HepG2 (cell line): ENCODE data around the gene COPA. TPM values are rescaled to one million over a fixed set of nuclear protein-coding genes. Genes with fewer than 3 reads are reported as not detected.

Experiments
- ATAC-seq: fragments of 200-7000 bp; cut with Tn5 transposase; 3 replicates; pipeline ENCODE4 v1.9.1; 2020; ENCODE audit warnings: mild to moderate bottlenecking, moderate library complexity
- BruUV-seq: library from RNA; stranded (reverse); fragments of 400-500 nt; replicated peaks from 2 replicates; lab custom pipeline; 2021; lab: Mats Ljungman, UMichigan
- CTCF ChIA-PET: fragments of 300-600 bp; formaldehyde crosslinking; extraction: SDS; loops from one replicate; lab custom pipeline; 2021; ENCODE audit warnings: low total read pairs, inconsistent platforms, low intra/inter-chr PET ratio; lab: Yijun Ruan, JAX
- POLR2A ChIA-PET: fragments of 350-600 bp; sonication (Branson Sonifier 250); formaldehyde crosslinking; loops from one replicate; lab custom pipeline; 2020; ENCODE audit warnings: antibody characterized with exemption, inconsistent platforms; lab: Yijun Ruan, JAX
- DNase-seq: peaks from one replicate; pipeline ENCODE4 v3.0.0-alpha.2; 2015; ENCODE audit warnings: low spot score
- FAIRE-seq: peaks from 3 replicates; lab custom pipeline; 2011; peaks lifted over from hg19 to GRCh38; lab: Jason Lieb, UNC
- H2AFZ ChIP-seq: one replicate; pipeline ENCODE4 v1.6.1; 2011; ENCODE audit warnings: low read length, inconsistent platforms
- H3K27ac ChIP-seq: fragments of 300-600 bp; 3 replicates; pipeline ENCODE4 v1.8.0; 2011; ENCODE audit warnings: mixed run types, mild to moderate bottlenecking, mixed read lengths, low read length, inconsistent platforms; ENCODE audit not compliant: insufficient read depth; ENCODE audit errors: extremely low read length
- H3K27me3 ChIP-seq, 2 experiments: fragments of 200-600 bp in 1 of 2; 2 replicates in 1 of 2; 3 replicates in 1 of 2; pipeline versions ENCODE4 v1.6.0 to v1.8.0; 2011; ENCODE audit warnings: low read length in 2 of 2, mild to moderate bottlenecking in 2 of 2, moderate library complexity in 2 of 2, inconsistent platforms in 1 of 2; ENCODE audit not compliant: insufficient read depth in 2 of 2, control insufficient read depth in 1 of 2
- H3K36me3 ChIP-seq, 2 experiments: fragments of 200-600 bp in 1 of 2; replicated peaks in 1 of 2; 2 replicates in 1 of 2; 3 replicates in 1 of 2; pipeline versions ENCODE4 v1.5.1 to v1.8.0; 2011; ENCODE audit warnings: low read length in 2 of 2, inconsistent platforms in 1 of 2; ENCODE audit not compliant: insufficient read depth in 2 of 2, control insufficient read depth in 1 of 2
- H3K4me1 ChIP-seq: 2 replicates; pipeline ENCODE4 v1.5.1; 2012; ENCODE audit warnings: low read length, inconsistent platforms; ENCODE audit not compliant: insufficient read depth
- H3K4me2 ChIP-seq: 2 replicates; pipeline ENCODE4 v1.6.0; 2011; ENCODE audit warnings: low read depth, low read length, inconsistent platforms
- H3K4me3 ChIP-seq, 3 experiments: fragments of 200-600 bp in 1 of 3; sonication (generic), shearing (Covaris generic) in 1 of 3; replicated peaks in 1 of 3; 2 replicates each; pipeline ENCODE4 v1.5.1; 2011 to 2016; ENCODE audit warnings: low read length in 3 of 3, inconsistent platforms in 2 of 3, low read depth in 2 of 3, mild to moderate bottlenecking in 2 of 3, control low read depth in 1 of 3, mixed read lengths in 1 of 3; ENCODE audit not compliant: insufficient read depth in 1 of 3
- H3K79me2 ChIP-seq: one replicate; pipeline ENCODE4 v1.6.1; 2011; ENCODE audit warnings: low read length, inconsistent platforms; ENCODE audit not compliant: insufficient read depth
- H3K9ac ChIP-seq: 2 replicates; pipeline ENCODE4 v1.6.0; 2011; ENCODE audit warnings: mild to moderate bottlenecking, low read depth, low read length, inconsistent platforms; ENCODE audit not compliant: insufficient read depth
- H3K9me3 ChIP-seq: 2 replicates; pipeline ENCODE4 v1.5.1; 2012; ENCODE audit warnings: mild to moderate bottlenecking, low read length
- H4K20me1 ChIP-seq: 2 replicates; pipeline ENCODE4 v1.6.0; 2011; ENCODE audit warnings: inconsistent platforms, mild to moderate bottlenecking, low read length, moderate library complexity; ENCODE audit not compliant: insufficient read depth
- BRCA1 ChIP-seq: sonication (generic); formaldehyde crosslinking; IDR thresholded peaks from 2 replicates; pipeline ENCODE4 v1.4.0; 2020; ENCODE audit warnings: missing genetic modification reagents
- DNMT1 ChIP-seq: sonication (generic); formaldehyde crosslinking; IDR thresholded peaks from 2 replicates; pipeline ENCODE4 v1.5.1; 2020; ENCODE audit warnings: mild to moderate bottlenecking, missing genetic modification reagents
- GTF2F1 ChIP-seq: fragments of 150-350 bp; IDR thresholded peaks from 2 replicates; pipeline ENCODE4 v1.6.1; 2014; ENCODE audit warnings: low read length
- KMT2B ChIP-seq: IDR thresholded peaks from 2 replicates; pipeline ENCODE4 v1.6.1; 2016; ENCODE audit warnings: missing genetic modification reagents, missing compliant biosample characterization
- SRSF4 ChIP-seq: fragments of 200-400 bp; formaldehyde crosslinking; IDR thresholded peaks from one replicate; pipeline ENCODE4 v1.6.1; 2018; ENCODE audit warnings: mild to moderate bottlenecking, low read depth, low read length, moderate library complexity; ENCODE audit not compliant: poor library complexity, severe bottlenecking
- TP53 ChIP-seq: sonication (generic); formaldehyde crosslinking; conservative IDR thresholded peaks from 2 replicates; pipeline ENCODE4 v1.4.0; 2020; ENCODE audit warnings: missing genetic modification reagents
- YEATS4 ChIP-seq: sonication (generic); formaldehyde crosslinking; IDR thresholded peaks from 2 replicates; pipeline ENCODE4 v1.4.0; 2020; ENCODE audit warnings: missing genetic modification reagents, borderline replicate concordance
- ZBTB7A ChIP-seq: sonication (generic); formaldehyde crosslinking; IDR thresholded peaks from 2 replicates; pipeline ENCODE4 v1.8.0; 2022; ENCODE audit warnings: mild to moderate bottlenecking, missing genetic modification reagents
- ZMYM3 ChIP-seq: sonication (generic); formaldehyde crosslinking; IDR thresholded peaks from 2 replicates; pipeline ENCODE4 v1.5.1; 2020; ENCODE audit warnings: mild to moderate bottlenecking, missing genetic modification reagents
- ZNF460 ChIP-seq: sonication (generic); formaldehyde crosslinking; IDR thresholded peaks from 2 replicates; pipeline ENCODE4 v1.5.1; 2020; ENCODE audit warnings: missing genetic modification reagents, mild to moderate bottlenecking, borderline replicate concordance
- ZNF7 ChIP-seq: IDR thresholded peaks from 2 replicates; pipeline ENCODE4 v1.6.1; 2016; ENCODE audit warnings: missing biosample characterization, missing genetic modification reagents
- ZNF772 ChIP-seq: sonication (generic); formaldehyde crosslinking; IDR thresholded peaks from 2 replicates; pipeline ENCODE4 v1.5.0; 2020; ENCODE audit warnings: mild to moderate bottlenecking, missing genetic modification reagents
- WGBS: methylation state at CpG from one replicate; pipeline ENCODE4 v1.1.6; 2017; ENCODE audit warnings: low lambda C conversion rate; 5-methylcytosine and 5-hydroxymethylcytosine counted together
- in situ Hi-C: cut with HindIII; loops from 2 replicates; pipeline ENCODE4 v1.10.0; 2017; ENCODE audit warnings: low pct_unique_long_range_greater_than_20kb; ENCODE audit not compliant: extremely low pct_ligation_motif_present
- intact Hi-C: fragments of 100-400 bp; cut with micrococcal nuclease; formaldehyde crosslinking; loops from one replicate; pipeline ENCODE4 v1.10.0; 2022; ENCODE audit not compliant: unreplicated experiment
- polyA plus RNA-seq, 8 experiments: library from polyadenylated mRNA; depleted of rRNA in 3 of 8; stranded (reverse) in 7 of 8; unstranded in 1 of 8; fragments of >200 nt; fragmentation: Illumina TruSeq in 4 of 8; extraction: Trizol in 4 of 8; gene quantifications; 2 replicates each; pipeline versions ENCODE4 v1.2.1 to v1.2.3, GENCODE V29; 2011 to 2016; ENCODE audit warnings: low read depth in 4 of 8, missing spikeins in 1 of 8, mixed read lengths in 1 of 8; ENCODE audit not compliant: insufficient read depth in 1 of 8
- total RNA-seq, 5 experiments: library from RNA; depleted of rRNA; stranded (reverse); fragments of >200 nt; fragmentation: Illumina TruSeq; extraction: Trizol; gene quantifications; 2 replicates each; pipeline ENCODE4 v1.2.3, GENCODE V29; 2016; ENCODE audit warnings: low read depth in 1 of 5
- TF ChIP-seq, protein P1 (sequence below): sonication (generic); formaldehyde crosslinking; IDR thresholded peaks from 2 replicates; pipeline ENCODE4 v1.4.0; 2020; ENCODE audit warnings: missing genetic modification reagents
- TF ChIP-seq, protein P2 (sequence below): sonication (generic); formaldehyde crosslinking; conservative IDR thresholded peaks from 2 replicates; pipeline ENCODE4 v1.4.0; 2020; ENCODE audit warnings: missing genetic modification reagents
- TF ChIP-seq, protein P3 (sequence below): sonication (generic); formaldehyde crosslinking; IDR thresholded peaks from 2 replicates; pipeline ENCODE4 v1.5.0; 2020; ENCODE audit warnings: mild to moderate bottlenecking, missing genetic modification reagents

The COPA gene
- total and polyA plus RNA-seq, 2 of the 13 experiments (the other 11 are each of a cell fraction or from before 2014, with no cell fraction given), result 160 to 197 TPM

DNA sequence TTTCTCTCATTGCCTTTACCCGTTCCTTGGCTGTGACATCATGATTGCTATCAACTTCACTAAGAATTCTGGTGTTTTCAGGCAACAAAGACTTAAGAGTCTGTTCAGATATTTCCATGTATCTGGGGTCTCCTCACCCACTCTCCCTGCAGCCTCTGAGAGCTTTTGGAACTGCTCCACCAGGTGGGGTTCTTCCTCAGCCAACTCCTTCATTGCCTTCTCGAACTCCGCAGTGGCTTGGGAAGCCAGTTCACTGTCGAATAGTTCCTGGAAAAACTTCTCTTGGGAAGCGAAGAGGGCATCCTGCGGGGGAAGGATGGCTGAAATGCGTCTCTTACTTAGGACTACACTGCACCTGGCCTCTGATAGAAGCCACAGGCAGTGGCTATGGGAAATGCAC is 60.2 kb downstream of the COPA start:
- H3K4me1 ChIP-seq, result peaks cover 17% of the 10 kb centered on the region
- no peak overlapping the region for H3K4me2 ChIP-seq
- H2AFZ ChIP-seq, result no peak overlapping the region
- ChIA-PET POLR2A (interaction anchor here (3.7 kb wide), 1 partner anchor 20 kb away, joined by 31 read pairs; the partner anchor contains the start of gene DCAF8), CTCF (no interaction called here)
- TF ChIP-seq, protein P1, sequence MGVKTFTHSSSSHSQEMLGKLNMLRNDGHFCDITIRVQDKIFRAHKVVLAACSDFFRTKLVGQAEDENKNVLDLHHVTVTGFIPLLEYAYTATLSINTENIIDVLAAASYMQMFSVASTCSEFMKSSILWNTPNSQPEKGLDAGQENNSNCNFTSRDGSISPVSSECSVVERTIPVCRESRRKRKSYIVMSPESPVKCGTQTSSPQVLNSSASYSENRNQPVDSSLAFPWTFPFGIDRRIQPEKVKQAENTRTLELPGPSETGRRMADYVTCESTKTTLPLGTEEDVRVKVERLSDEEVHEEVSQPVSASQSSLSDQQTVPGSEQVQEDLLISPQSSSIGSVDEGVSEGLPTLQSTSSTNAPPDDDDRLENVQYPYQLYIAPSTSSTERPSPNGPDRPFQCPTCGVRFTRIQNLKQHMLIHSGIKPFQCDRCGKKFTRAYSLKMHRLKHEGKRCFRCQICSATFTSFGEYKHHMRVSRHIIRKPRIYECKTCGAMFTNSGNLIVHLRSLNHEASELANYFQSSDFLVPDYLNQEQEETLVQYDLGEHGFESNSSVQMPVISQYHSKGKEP (CRISPR knock-in tag), result no peak
- TF ChIP-seq, protein P2, sequence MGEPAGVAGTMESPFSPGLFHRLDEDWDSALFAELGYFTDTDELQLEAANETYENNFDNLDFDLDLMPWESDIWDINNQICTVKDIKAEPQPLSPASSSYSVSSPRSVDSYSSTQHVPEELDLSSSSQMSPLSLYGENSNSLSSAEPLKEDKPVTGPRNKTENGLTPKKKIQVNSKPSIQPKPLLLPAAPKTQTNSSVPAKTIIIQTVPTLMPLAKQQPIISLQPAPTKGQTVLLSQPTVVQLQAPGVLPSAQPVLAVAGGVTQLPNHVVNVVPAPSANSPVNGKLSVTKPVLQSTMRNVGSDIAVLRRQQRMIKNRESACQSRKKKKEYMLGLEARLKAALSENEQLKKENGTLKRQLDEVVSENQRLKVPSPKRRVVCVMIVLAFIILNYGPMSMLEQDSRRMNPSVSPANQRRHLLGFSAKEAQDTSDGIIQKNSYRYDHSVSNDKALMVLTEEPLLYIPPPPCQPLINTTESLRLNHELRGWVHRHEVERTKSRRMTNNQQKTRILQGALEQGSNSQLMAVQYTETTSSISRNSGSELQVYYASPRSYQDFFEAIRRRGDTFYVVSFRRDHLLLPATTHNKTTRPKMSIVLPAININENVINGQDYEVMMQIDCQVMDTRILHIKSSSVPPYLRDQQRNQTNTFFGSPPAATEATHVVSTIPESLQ (CRISPR knock-in tag), result no peak
- TF ChIP-seq SRSF4, result no peak
- TF ChIP-seq, protein P3, sequence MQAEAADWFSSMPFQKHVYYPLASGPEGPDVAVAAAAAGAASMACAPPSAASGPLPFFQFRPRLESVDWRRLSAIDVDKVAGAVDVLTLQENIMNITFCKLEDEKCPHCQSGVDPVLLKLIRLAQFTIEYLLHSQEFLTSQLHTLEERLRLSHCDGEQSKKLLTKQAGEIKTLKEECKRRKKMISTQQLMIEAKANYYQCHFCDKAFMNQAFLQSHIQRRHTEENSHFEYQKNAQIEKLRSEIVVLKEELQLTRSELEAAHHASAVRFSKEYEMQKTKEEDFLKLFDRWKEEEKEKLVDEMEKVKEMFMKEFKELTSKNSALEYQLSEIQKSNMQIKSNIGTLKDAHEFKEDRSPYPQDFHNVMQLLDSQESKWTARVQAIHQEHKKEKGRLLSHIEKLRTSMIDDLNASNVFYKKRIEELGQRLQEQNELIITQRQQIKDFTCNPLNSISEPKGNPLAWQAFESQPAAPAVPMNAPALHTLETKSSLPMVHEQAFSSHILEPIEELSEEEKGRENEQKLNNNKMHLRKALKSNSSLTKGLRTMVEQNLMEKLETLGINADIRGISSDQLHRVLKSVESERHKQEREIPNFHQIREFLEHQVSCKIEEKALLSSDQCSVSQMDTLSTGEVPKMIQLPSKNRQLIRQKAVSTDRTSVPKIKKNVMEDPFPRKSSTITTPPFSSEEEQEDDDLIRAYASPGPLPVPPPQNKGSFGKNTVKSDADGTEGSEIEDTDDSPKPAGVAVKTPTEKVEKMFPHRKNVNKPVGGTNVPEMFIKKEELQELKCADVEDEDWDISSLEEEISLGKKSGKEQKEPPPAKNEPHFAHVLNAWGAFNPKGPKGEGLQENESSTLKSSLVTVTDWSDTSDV (CRISPR knock-in tag), result no peak
- no peak for TF ChIP-seq KMT2B (CRISPR knock-in tag)
- no peak for TF ChIP-seq DNMT1 (CRISPR knock-in tag)
- TF ChIP-seq TP53, result no peak
- no peak for TF ChIP-seq ZMYM3 (CRISPR knock-in tag)
- TF ChIP-seq YEATS4 (CRISPR knock-in tag), result no peak
- TF ChIP-seq ZNF460 (CRISPR knock-in tag), result no peak
- no peak for TF ChIP-seq ZNF772 (CRISPR knock-in tag)
- TF ChIP-seq ZBTB7A, result no peak
- TF ChIP-seq BRCA1 (CRISPR knock-in tag), result no peak
- no peak for TF ChIP-seq ZNF7 (CRISPR knock-in tag)
- TF ChIP-seq GTF2F1, result no peak
- no peak overlapping the region for H3K4me3 ChIP-seq
- H4K20me1 ChIP-seq, result no peaks in the 10 kb centered on the region
- no peaks in the 10 kb centered on the region for H3K9me3 ChIP-seq
- FAIRE-seq (no peak), DNase-seq (no peak), ATAC-seq (no peak)
- no peak overlapping the region for H3K27ac ChIP-seq
- intact Hi-C loops, result no loop called here
- H3K79me2 ChIP-seq, result peaks cover 18% of the 10 kb centered on the region
- no peak overlapping the region for H3K9ac ChIP-seq
- in situ Hi-C loops, result no loop called here
- no TSS peak for BruUV-seq
- H3K27me3 ChIP-seq, result no peaks in the 10 kb centered on the region; a peak in 1 of 5 replicates
- WGBS, result 94% methylated on average over 7 of the region's 7 CpGs
- peaks cover 21 to 51% of the 10 kb centered on the region in 2 experiments for H3K36me3 ChIP-seq
